Ishikawa (cell line): ENCODE measurements around the gene DDX17.

Experiments used
- EGR1 ChIP-seq: IDR thresholded peaks from 2 replicates; pipeline ENCODE4 v1.6.1; 2012
- EP300 ChIP-seq: IDR thresholded peaks from 2 replicates; pipeline ENCODE4 v1.6.1; 2012; ENCODE audit warnings: borderline replicate concordance
- FOXM1 ChIP-seq: IDR thresholded peaks from 2 replicates; pipeline ENCODE4 v1.6.1; 2012; ENCODE audit warnings: low read depth, borderline replicate concordance
- RAD21 ChIP-seq: IDR thresholded peaks from 2 replicates; pipeline ENCODE4 v1.6.1; 2012; ENCODE audit warnings: low read depth
- TEAD4 ChIP-seq: IDR thresholded peaks from 2 replicates; pipeline ENCODE4 v1.6.1; 2012
- YY1 ChIP-seq: IDR thresholded peaks from 2 replicates; pipeline ENCODE4 v1.6.1; 2012; ENCODE audit warnings: low read depth
- TF ChIP-seq, protein P1 (sequence below): IDR thresholded peaks from 2 replicates; pipeline ENCODE4 v1.6.1; 2012

- TF ChIP-seq TEAD4 (no peak), FOXM1 (no peak), EP300 (no peak), YY1 (no peak), RAD21 (no peak), EGR1 (no peak)
- TF ChIP-seq, protein P1, sequence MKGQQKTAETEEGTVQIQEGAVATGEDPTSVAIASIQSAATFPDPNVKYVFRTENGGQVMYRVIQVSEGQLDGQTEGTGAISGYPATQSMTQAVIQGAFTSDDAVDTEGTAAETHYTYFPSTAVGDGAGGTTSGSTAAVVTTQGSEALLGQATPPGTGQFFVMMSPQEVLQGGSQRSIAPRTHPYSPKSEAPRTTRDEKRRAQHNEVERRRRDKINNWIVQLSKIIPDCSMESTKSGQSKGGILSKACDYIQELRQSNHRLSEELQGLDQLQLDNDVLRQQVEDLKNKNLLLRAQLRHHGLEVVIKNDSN = no peak
Observed at GRCh38 chr22:38484244-38484643, 21.9 kb downstream of the DDX17 start.
